ENCODE results near the gene GALNT4. TPM values are rescaled to one million over a fixed set of nuclear protein-coding genes. Genes with fewer than 3 reads are reported as not detected.

Gene GALNT4
- polyA plus RNA-seq, 3 donors: 8.8 to 10.9 (median 10.5) TPM

GRCh38 chr12:89475203-89475990 is 49.2 kb downstream of the GALNT4 start:
- DNase-seq (ENCODE audit: extremely low read depth in 1 of 11, low read depth in 9 of 11, low spot score in 4 of 11): no peak

- DNase-seq (ENCODE audit: extremely low read depth in 1 of 11, low read depth in 9 of 11, low spot score in 4 of 11): no peak
Observed at GRCh38 chr12:89474615-89475014, 50.0 kb downstream of the GALNT4 start.

Other genes starting within 250 kb of the GALNT4 start
- 10 to 100 TPM; 86.0 to 88.8 (median 87.1) TPM for gene DUSP6, start 172.3 kb downstream of the GALNT4 start, polyA plus RNA-seq (ENCODE audit: insufficient read length in 3 of 3)
- 10 to 100 TPM; 16.9 to 24.3 (median 23.3) TPM for gene POC1B, start 1.3 kb upstream of the GALNT4 start, polyA plus RNA-seq (ENCODE audit: insufficient read length in 3 of 3)
- gene ATP2B1, start 184.0 kb upstream of the GALNT4 start, polyA plus RNA-seq (ENCODE audit: insufficient read length in 3 of 3): 100 to 1,000 TPM in 2 of 3 donors, 10 to 100 TPM in 1; 99.8 to 112 (median 104) TPM

All from renal cortex interstitium (tissue), 11 donors.